ENCODE measurements around the gene FARS2. TPM values are rescaled to one million over a fixed set of nuclear protein-coding genes. Genes with fewer than 3 reads are reported as not detected.

FARS2 gene
- polyA plus RNA-seq, 1 donor (not counting 4 experiments of a cell fraction or from before 2014, with no cell fraction given) = 21.3 TPM

DNA sequence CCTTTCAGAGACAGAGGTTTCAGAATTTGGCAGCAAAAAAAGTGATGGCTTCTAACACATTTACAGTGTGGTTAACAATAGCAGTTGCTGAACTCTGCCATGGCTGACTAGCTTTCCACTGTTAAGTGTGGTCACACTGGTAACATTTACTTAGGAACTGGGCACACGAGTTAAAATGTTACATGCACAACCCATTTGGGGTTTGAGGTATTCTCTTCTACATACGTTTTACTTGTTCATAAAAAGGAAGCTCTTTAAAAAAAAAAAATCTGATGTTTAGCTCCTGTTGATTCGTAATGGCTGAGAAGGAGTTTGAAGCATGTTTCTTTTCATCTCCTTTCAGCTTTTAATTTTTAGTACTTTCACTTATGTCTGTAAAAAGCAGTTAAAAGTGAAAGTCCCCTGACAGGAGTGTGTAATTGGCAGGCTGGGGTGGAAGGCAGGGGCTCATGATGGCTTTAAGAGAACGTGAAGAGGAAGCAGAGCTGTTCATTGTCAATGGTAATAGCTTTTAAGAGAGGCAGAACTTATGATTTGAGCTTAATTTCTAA is 245.9 kb downstream of the FARS2 start:
- FAIRE-seq = no peak
- Histone ChIP-seq H3K27me3 (ENCODE audit: control insufficient read depth, extremely low read depth, insufficient read depth, low read length) (no peaks in the 10 kb centered on the region), H4K20me1 (ENCODE audit: control insufficient read depth, extremely low read depth, insufficient read depth, low read length) (no peaks in the 10 kb centered on the region), H3K4me3 (ENCODE audit: control insufficient read depth in 2 of 3, extremely low read depth in 1 of 3, insufficient read depth in 2 of 3, low read depth in 1 of 3, low read length in 3 of 3) (no peak overlapping the region), H3K9me3 (ENCODE audit: control insufficient read depth, low read depth, low read length) (no peaks in the 10 kb centered on the region), H3K27ac (ENCODE audit: control insufficient read depth, insufficient read depth, low read length) (no peak overlapping the region), H3K9ac (ENCODE audit: control insufficient read depth, extremely low read depth, insufficient read depth, low read length) (no peak overlapping the region), H3K4me2 (ENCODE audit: control insufficient read depth, extremely low read depth, insufficient read depth, low read depth, low read length) (no peak overlapping the region), H3K9me1 (ENCODE audit: control insufficient read depth, extremely low read depth, insufficient read depth, low read length) (no peaks in the 10 kb centered on the region), H3K79me2 (ENCODE audit: control insufficient read depth, insufficient read depth, low read length) (no peaks in the 10 kb centered on the region), H2AFZ (ENCODE audit: control insufficient read depth, low read length) (no peak overlapping the region), H3K36me3 (ENCODE audit: control insufficient read depth in 2 of 2, extremely low read depth in 1 of 2, insufficient read depth in 2 of 2, low read length in 2 of 2) (no peaks in the 10 kb centered on the region), H3K4me1 (ENCODE audit: control insufficient read depth, extremely low read depth, insufficient read depth, low read length) (no peaks in the 10 kb centered on the region)
- DNase-seq (ENCODE audit: low read depth, low spot score) = no peak
- TF ChIP-seq EZH2 (IDR thresholded peaks at IDR 0.05; ENCODE audit: low read length) = no peak
- TF ChIP-seq, protein P1, sequence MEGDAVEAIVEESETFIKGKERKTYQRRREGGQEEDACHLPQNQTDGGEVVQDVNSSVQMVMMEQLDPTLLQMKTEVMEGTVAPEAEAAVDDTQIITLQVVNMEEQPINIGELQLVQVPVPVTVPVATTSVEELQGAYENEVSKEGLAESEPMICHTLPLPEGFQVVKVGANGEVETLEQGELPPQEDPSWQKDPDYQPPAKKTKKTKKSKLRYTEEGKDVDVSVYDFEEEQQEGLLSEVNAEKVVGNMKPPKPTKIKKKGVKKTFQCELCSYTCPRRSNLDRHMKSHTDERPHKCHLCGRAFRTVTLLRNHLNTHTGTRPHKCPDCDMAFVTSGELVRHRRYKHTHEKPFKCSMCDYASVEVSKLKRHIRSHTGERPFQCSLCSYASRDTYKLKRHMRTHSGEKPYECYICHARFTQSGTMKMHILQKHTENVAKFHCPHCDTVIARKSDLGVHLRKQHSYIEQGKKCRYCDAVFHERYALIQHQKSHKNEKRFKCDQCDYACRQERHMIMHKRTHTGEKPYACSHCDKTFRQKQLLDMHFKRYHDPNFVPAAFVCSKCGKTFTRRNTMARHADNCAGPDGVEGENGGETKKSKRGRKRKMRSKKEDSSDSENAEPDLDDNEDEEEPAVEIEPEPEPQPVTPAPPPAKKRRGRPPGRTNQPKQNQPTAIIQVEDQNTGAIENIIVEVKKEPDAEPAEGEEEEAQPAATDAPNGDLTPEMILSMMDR (optimal IDR thresholded peaks at IDR 0.05 in 1 of 3, IDR thresholded peaks at IDR 0.05 in 1 of 3, conservative IDR thresholded peaks at IDR 0.05 in 1 of 3; ENCODE audit: extremely low read depth in 1 of 3, insufficient read depth in 2 of 3, low read length in 3 of 3) = no peak
- dilution Hi-C loops (cut with MboI; ENCODE audit: extremely low pct_ligation_motif_present, low sequenced_read_pairs) = no loop called here

DNA sequence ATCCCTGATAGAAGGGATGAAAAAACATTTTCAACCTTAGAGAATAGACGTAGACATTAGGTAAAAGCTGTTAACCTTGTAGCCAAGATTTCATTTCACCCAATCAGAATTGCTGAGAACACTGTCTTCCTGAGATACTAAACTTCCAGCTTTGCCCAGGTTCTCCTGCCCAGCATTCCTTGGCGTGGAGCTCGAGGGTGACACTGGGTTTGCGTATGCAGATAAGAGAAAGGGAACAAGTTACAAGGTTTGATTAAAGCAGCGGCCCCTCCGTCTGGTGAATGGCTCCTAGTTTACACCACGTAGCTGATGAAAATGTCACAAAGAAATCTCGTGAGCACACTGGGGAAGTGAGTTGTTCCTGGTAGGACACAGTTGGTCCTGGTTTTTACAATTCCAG is 247.8 kb downstream of the FARS2 start:
- TF ChIP-seq, protein P1 (optimal IDR thresholded peaks at IDR 0.05 in 1 of 3, IDR thresholded peaks at IDR 0.05 in 1 of 3, conservative IDR thresholded peaks at IDR 0.05 in 1 of 3; ENCODE audit: extremely low read depth in 1 of 3, insufficient read depth in 2 of 3, low read length in 3 of 3) = no peak
- no peak for TF ChIP-seq EZH2 (IDR thresholded peaks at IDR 0.05; ENCODE audit: low read length)
- Histone ChIP-seq H3K4me2 (ENCODE audit: control insufficient read depth, extremely low read depth, insufficient read depth, low read depth, low read length) (no peak overlapping the region), H3K27ac (ENCODE audit: control insufficient read depth, insufficient read depth, low read length) (no peak overlapping the region), H3K9me1 (ENCODE audit: control insufficient read depth, extremely low read depth, insufficient read depth, low read length) (no peaks in the 10 kb centered on the region), H2AFZ (ENCODE audit: control insufficient read depth, low read length) (no peak overlapping the region), H4K20me1 (ENCODE audit: control insufficient read depth, extremely low read depth, insufficient read depth, low read length) (no peaks in the 10 kb centered on the region), H3K79me2 (ENCODE audit: control insufficient read depth, insufficient read depth, low read length) (no peaks in the 10 kb centered on the region), H3K36me3 (ENCODE audit: control insufficient read depth in 2 of 2, extremely low read depth in 1 of 2, insufficient read depth in 2 of 2, low read length in 2 of 2) (no peaks in the 10 kb centered on the region), H3K9me3 (ENCODE audit: control insufficient read depth, low read depth, low read length) (no peaks in the 10 kb centered on the region), H3K9ac (ENCODE audit: control insufficient read depth, extremely low read depth, insufficient read depth, low read length) (no peak overlapping the region), H3K4me3 (ENCODE audit: control insufficient read depth in 2 of 3, extremely low read depth in 1 of 3, insufficient read depth in 2 of 3, low read depth in 1 of 3, low read length in 3 of 3) (no peak overlapping the region), H3K27me3 (ENCODE audit: control insufficient read depth, extremely low read depth, insufficient read depth, low read length) (no peaks in the 10 kb centered on the region), H3K4me1 (ENCODE audit: control insufficient read depth, extremely low read depth, insufficient read depth, low read length) (no peaks in the 10 kb centered on the region)
- FAIRE-seq = no peak
- dilution Hi-C loops (cut with MboI; ENCODE audit: extremely low pct_ligation_motif_present, low sequenced_read_pairs) = no loop called here
- DNase-seq (ENCODE audit: low read depth, low spot score) = no peak
